ENCODE measurements around the gene CELSR1.

GRCh38 chr22:46346680-46347405 lies 190.6 kb downstream of the CELSR1 start:
- TF ChIP-seq POLR2AphosphoS5 (IDR thresholded peaks at IDR 0.05; ENCODE audit: low read depth, low read length) (no peak), CTCF (IDR thresholded peaks at IDR 0.05) (no peak), SIN3A (IDR thresholded peaks at IDR 0.05; ENCODE audit: borderline replicate concordance, insufficient read depth, low read depth, low read length) (no peak)
- TF ChIP-seq, protein P1, sequence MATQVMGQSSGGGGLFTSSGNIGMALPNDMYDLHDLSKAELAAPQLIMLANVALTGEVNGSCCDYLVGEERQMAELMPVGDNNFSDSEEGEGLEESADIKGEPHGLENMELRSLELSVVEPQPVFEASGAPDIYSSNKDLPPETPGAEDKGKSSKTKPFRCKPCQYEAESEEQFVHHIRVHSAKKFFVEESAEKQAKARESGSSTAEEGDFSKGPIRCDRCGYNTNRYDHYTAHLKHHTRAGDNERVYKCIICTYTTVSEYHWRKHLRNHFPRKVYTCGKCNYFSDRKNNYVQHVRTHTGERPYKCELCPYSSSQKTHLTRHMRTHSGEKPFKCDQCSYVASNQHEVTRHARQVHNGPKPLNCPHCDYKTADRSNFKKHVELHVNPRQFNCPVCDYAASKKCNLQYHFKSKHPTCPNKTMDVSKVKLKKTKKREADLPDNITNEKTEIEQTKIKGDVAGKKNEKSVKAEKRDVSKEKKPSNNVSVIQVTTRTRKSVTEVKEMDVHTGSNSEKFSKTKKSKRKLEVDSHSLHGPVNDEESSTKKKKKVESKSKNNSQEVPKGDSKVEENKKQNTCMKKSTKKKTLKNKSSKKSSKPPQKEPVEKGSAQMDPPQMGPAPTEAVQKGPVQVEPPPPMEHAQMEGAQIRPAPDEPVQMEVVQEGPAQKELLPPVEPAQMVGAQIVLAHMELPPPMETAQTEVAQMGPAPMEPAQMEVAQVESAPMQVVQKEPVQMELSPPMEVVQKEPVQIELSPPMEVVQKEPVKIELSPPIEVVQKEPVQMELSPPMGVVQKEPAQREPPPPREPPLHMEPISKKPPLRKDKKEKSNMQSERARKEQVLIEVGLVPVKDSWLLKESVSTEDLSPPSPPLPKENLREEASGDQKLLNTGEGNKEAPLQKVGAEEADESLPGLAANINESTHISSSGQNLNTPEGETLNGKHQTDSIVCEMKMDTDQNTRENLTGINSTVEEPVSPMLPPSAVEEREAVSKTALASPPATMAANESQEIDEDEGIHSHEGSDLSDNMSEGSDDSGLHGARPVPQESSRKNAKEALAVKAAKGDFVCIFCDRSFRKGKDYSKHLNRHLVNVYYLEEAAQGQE (IDR thresholded peaks at IDR 0.05; ENCODE audit: insufficient read depth in 1 of 2, low read depth in 2 of 2, low read length in 1 of 2), result no peak
